Thyroid gland (tissue), 4 donors: Measurements from ENCODE around the gene MTHFSD.

Source experiments
- POLR2A ChIP-seq, 2 donors: fragments of 450-650 bp; IDR thresholded peaks; one replicate each; pipeline ENCODE4 v1.6.1; 2017; ENCODE audit warnings: antibody characterized with exemption in 2 of 2, mild to moderate bottlenecking in 2 of 2, moderate library complexity in 1 of 2
- TF ChIP-seq, protein P1 (sequence below), 6 experiments: fragments of 200-600 bp in 3 of 6; fragments of 450-650 bp in 3 of 6; sonication (generic) in 3 of 6; IDR thresholded peaks; one replicate each; pipeline ENCODE4 v1.5.1; 2016 to 2019; ENCODE audit warnings: antibody characterized with exemption in 6 of 6, mild to moderate bottlenecking in 2 of 6, inconsistent platforms in 1 of 6, moderate library complexity in 1 of 6

DNA sequence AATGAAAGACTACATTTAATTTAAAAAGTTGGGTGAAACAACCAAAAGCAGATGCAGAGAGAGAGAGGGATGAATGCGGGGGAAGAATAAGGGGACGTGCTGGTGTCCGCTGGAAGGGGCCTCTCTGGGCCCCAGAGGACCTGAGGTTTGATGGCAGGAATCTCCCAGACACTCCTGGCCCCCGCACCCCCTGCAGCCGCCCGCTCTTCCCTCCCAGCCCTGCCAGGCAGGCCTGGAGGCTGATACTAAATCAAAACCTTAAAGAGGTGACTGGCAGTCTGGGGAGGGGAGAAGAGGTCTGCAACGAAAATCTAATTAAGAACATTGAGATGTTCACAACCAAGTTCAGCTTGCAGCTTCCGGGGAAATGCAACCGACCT is 25.7 kb upstream of the MTHFSD start:
- TF ChIP-seq, protein P1, sequence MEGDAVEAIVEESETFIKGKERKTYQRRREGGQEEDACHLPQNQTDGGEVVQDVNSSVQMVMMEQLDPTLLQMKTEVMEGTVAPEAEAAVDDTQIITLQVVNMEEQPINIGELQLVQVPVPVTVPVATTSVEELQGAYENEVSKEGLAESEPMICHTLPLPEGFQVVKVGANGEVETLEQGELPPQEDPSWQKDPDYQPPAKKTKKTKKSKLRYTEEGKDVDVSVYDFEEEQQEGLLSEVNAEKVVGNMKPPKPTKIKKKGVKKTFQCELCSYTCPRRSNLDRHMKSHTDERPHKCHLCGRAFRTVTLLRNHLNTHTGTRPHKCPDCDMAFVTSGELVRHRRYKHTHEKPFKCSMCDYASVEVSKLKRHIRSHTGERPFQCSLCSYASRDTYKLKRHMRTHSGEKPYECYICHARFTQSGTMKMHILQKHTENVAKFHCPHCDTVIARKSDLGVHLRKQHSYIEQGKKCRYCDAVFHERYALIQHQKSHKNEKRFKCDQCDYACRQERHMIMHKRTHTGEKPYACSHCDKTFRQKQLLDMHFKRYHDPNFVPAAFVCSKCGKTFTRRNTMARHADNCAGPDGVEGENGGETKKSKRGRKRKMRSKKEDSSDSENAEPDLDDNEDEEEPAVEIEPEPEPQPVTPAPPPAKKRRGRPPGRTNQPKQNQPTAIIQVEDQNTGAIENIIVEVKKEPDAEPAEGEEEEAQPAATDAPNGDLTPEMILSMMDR (IDR thresholded peaks at IDR 0.05): no peak
- TF ChIP-seq POLR2A (IDR thresholded peaks at IDR 0.05): no peak
